Liver (tissue), 9 donors: ENCODE data around the gene TXN. TPM values are rescaled to one million over a fixed set of nuclear protein-coding genes. Genes with fewer than 3 reads are reported as not detected.

Experiments
- DNase-seq: peaks from one replicate; pipeline ENCODE4 v3.0.0-alpha.2; 2017; ENCODE audit warnings: low spot score
- H3K27ac ChIP-seq, 2 donors: one replicate each; pipeline ENCODE4 v1.7.0; 2013; ENCODE audit warnings: inconsistent platforms in 2 of 2, low read length in 2 of 2, control low read depth in 1 of 2, low read depth in 1 of 2, mild to moderate bottlenecking in 1 of 2
- H3K27me3 ChIP-seq, 4 donors: one replicate each; pipeline versions ENCODE4 v1.6.1 to v1.7.0; 2013; ENCODE audit warnings: low read length in 3 of 4, inconsistent platforms in 1 of 4, mild to moderate bottlenecking in 1 of 4, moderate library complexity in 1 of 4; ENCODE audit not compliant: control insufficient read depth in 4 of 4, insufficient read depth in 4 of 4
- H3K36me3 ChIP-seq, 4 donors: one replicate each; pipeline versions ENCODE4 v1.6.1 to v1.7.0; 2013; ENCODE audit warnings: low read length in 3 of 4, mild to moderate bottlenecking in 3 of 4, low read depth in 1 of 4, moderate library complexity in 1 of 4; ENCODE audit not compliant: control insufficient read depth in 4 of 4, insufficient read depth in 3 of 4
- H3K4me1 ChIP-seq, 4 donors: one replicate each; pipeline versions ENCODE4 v1.6.1 to v1.7.0; 2013; ENCODE audit warnings: low read length in 3 of 4, mild to moderate bottlenecking in 3 of 4, moderate library complexity in 1 of 4; ENCODE audit not compliant: control insufficient read depth in 4 of 4, insufficient read depth in 4 of 4
- H3K4me3 ChIP-seq, 3 donors: one replicate each; pipeline versions ENCODE4 v1.6.1 to v1.7.0; 2013; ENCODE audit warnings: low read length in 3 of 3, control low read depth in 1 of 3, low read depth in 1 of 3, mild to moderate bottlenecking in 1 of 3
- H3K9ac ChIP-seq, 2 donors: one replicate each; pipeline ENCODE4 v1.7.0; 2013; ENCODE audit warnings: low read length in 2 of 2, mild to moderate bottlenecking in 2 of 2, moderate library complexity in 2 of 2, control low read depth in 1 of 2, low read depth in 1 of 2
- H3K9me3 ChIP-seq, 4 donors: one replicate each; pipeline versions ENCODE4 v1.6.1 to v1.7.0; 2013; ENCODE audit warnings: low read length in 3 of 4; ENCODE audit not compliant: control insufficient read depth in 4 of 4
- ATF3 ChIP-seq: IDR thresholded peaks from 2 replicates; pipeline ENCODE4 v1.6.1; 2016; ENCODE audit warnings: antibody characterized with exemption
- EGR1 ChIP-seq, 2 donors: IDR thresholded peaks; 2 replicates each; pipeline ENCODE4 v1.6.1; 2016 to 2018; ENCODE audit warnings: antibody characterized with exemption in 2 of 2, low read depth in 2 of 2
- FOXA1 ChIP-seq: IDR thresholded peaks from 2 replicates; pipeline ENCODE4 v1.6.1; 2016; ENCODE audit warnings: antibody characterized with exemption
- FOXA2 ChIP-seq: IDR thresholded peaks from 2 replicates; pipeline ENCODE4 v1.6.1; 2016; ENCODE audit warnings: antibody characterized with exemption
- GABPA ChIP-seq, 2 donors: IDR thresholded peaks in 1 of 2; conservative IDR thresholded peaks in 1 of 2; 2 replicates each; pipeline ENCODE4 v1.6.1; 2016; ENCODE audit warnings: antibody characterized with exemption in 2 of 2, mild to moderate bottlenecking in 1 of 2, moderate library complexity in 1 of 2
- HNF4A ChIP-seq, 2 donors: conservative IDR thresholded peaks; 2 replicates each; pipeline ENCODE4 v1.6.1; 2016; ENCODE audit warnings: antibody characterized with exemption in 2 of 2, mild to moderate bottlenecking in 2 of 2
- HNF4G ChIP-seq: IDR thresholded peaks from 2 replicates; pipeline ENCODE4 v1.6.1; 2016; ENCODE audit warnings: antibody characterized with exemption
- JUND ChIP-seq, 2 donors: IDR thresholded peaks; 2 replicates each; pipeline ENCODE4 v1.6.1; 2016; ENCODE audit warnings: antibody characterized with exemption in 2 of 2
- NR2F2 ChIP-seq: IDR thresholded peaks from 2 replicates; pipeline ENCODE4 v1.6.1; 2016; ENCODE audit warnings: antibody characterized with exemption
- RAD21 ChIP-seq, 2 donors: IDR thresholded peaks; 2 replicates each; pipeline ENCODE4 v1.6.1; 2016; ENCODE audit warnings: antibody characterized with exemption in 2 of 2, mild to moderate bottlenecking in 2 of 2
- RXRA ChIP-seq, 2 donors: IDR thresholded peaks; 2 replicates each; pipeline ENCODE4 v1.6.1; 2017 to 2018; ENCODE audit warnings: antibody characterized with exemption in 2 of 2, mild to moderate bottlenecking in 1 of 2
- SP1 ChIP-seq: IDR thresholded peaks from 2 replicates; pipeline ENCODE4 v1.6.1; 2018; ENCODE audit warnings: antibody characterized with exemption, mild to moderate bottlenecking
- YY1 ChIP-seq: IDR thresholded peaks from 2 replicates; pipeline ENCODE4 v1.6.1; 2016; ENCODE audit warnings: antibody characterized with exemption, mild to moderate bottlenecking
- ZBTB33 ChIP-seq: IDR thresholded peaks from 2 replicates; pipeline ENCODE4 v1.6.1; 2016; ENCODE audit warnings: antibody characterized with exemption
- WGBS: extraction: QIAGEN DNeasy Blood & Tissue Kit; methylation state at CpG from one replicate; pipeline ENCODE4 v1.1.7; 2013; 5-methylcytosine and 5-hydroxymethylcytosine counted together
- polyA plus RNA-seq, 2 donors: library from polyadenylated mRNA; stranded (reverse) in 1 of 2; unstranded in 1 of 2; fragments of 200-250 nt in 1 of 2; fragments of >200 nt in 1 of 2; fragmentation: Nextera tagmentation in 1 of 2; extraction: Ambion mirVana in 1 of 2; gene quantifications; one replicate each; pipeline versions ENCODE4 v1.2.1 to v1.2.3, GENCODE V29; 2013 to 2015
- total RNA-seq, 2 donors: library from RNA; depleted of rRNA; stranded (reverse); fragments of >200 nt; gene quantifications; one replicate each; pipeline ENCODE4 v1.2.3, GENCODE V29; 2014
- TF ChIP-seq, protein P1 (sequence below): fragments of 150-350 bp; IDR thresholded peaks from 2 replicates; pipeline ENCODE4 v1.5.1; 2017; ENCODE audit warnings: improper control_type of control experiment, low read depth, low read length; ENCODE audit not compliant: missing input control
- TF ChIP-seq, protein P2 (sequence below): IDR thresholded peaks from 2 replicates; pipeline ENCODE4 v1.6.1; 2016; ENCODE audit warnings: antibody characterized with exemption, mild to moderate bottlenecking
- TF ChIP-seq, protein P3 (sequence below): IDR thresholded peaks from 2 replicates; pipeline ENCODE4 v1.6.1; 2016; ENCODE audit warnings: antibody characterized with exemption
- donor health status: healthy.
- donor health status: healthy.
- donor health status: healthy.
- donor health status: healthy.
- donor health status: healthy.

TXN gene
- total and polyA plus RNA-seq, 4 donors = 65.4 to 400 (median 147) TPM

DNA sequence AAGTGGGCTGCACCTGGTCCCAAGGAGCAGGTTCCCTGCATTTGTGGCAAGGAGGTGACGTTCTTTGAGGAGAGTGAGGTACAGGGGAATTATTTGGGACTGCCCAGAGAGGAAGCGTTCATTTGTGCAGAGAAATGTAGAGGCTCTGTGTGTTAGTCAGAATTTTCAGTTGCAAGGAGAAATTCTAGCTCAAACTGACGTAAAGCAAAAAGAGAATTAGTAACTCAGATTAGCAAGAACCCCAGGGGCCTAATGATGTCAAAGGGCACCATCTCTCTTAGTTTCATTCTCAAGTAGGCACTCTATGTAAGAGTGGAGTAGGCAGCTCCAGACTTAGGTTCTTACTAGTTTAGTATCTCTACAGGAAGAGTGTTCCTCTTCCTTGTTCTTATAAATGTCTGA, 2.4 kb upstream of the TXN start:
- Histone ChIP-seq H3K27me3 (no peaks in the 10 kb centered on the region), H3K9ac (no peak overlapping the region), H3K4me1 (peaks cover 0 to 28% (median 18%) of the 10 kb centered on the region in 4 donors), H3K27ac (no peak overlapping the region), H3K9me3 (no peaks in the 10 kb centered on the region), H3K4me3 (no peak overlapping the region), H3K36me3 (no peaks in the 10 kb centered on the region)
- WGBS = 94% methylated on average over 3 of the region's 3 CpGs
- TF ChIP-seq FOXA2 (no peak), JUND (IDR thresholded peaks at IDR 0.05) (no peak), EGR1 (IDR thresholded peaks at IDR 0.05; ENCODE audit: low read depth in 2 of 2) (no peak), RAD21 (IDR thresholded peaks at IDR 0.05) (no peak), RXRA (IDR thresholded peaks at IDR 0.05) (no peak), FOXA1 (no peak), HNF4A (conservative IDR thresholded peaks at IDR 0.05) (no peak)
- no peak for DNase-seq

DNA sequence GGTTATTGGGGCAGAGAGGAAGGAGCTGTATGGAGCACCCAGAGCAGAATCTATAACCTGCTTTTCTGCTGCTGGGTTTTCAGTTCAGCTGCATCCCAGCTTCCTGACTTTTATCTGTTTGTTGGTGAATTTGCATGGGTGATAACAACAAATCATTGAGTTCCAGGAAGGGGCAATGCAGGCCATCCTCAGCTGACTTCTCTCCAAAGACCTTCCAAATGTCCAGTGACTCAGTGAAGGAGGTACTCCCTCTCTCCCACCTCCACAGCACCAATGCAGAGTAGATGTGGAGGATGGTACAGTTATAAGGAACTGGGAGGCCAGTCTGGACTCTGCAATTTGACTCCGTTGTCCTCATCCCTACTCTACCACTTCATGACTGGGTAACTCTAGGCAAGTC, 1.6 kb upstream of the TXN start:
- peak overlapping the region in 2 of 3 donors; percentile 59 to 94 for H3K4me3 ChIP-seq
- H3K27me3 ChIP-seq = no peaks in the 10 kb centered on the region
- peak overlapping the region; percentile 92 to 96 for H3K27ac ChIP-seq
- peaks cover 0 to 36% (median 20%) of the 10 kb centered on the region in 4 donors for H3K4me1 ChIP-seq
- no peaks in the 10 kb centered on the region for H3K9me3 ChIP-seq
- WGBS = 95% methylated on average over 1 of the region's 1 CpG
- no peak for TF ChIP-seq NR2F2
- no peak for TF ChIP-seq ZBTB33
- no peak for TF ChIP-seq HNF4A (conservative IDR thresholded peaks at IDR 0.05)
- TF ChIP-seq SP1 = no peak
- no peak for TF ChIP-seq FOXA2
- no peak for TF ChIP-seq HNF4G
- TF ChIP-seq YY1 = no peak
- TF ChIP-seq ATF3 = no peak
- no peak for TF ChIP-seq RXRA (IDR thresholded peaks at IDR 0.05)
- TF ChIP-seq, protein P1, sequence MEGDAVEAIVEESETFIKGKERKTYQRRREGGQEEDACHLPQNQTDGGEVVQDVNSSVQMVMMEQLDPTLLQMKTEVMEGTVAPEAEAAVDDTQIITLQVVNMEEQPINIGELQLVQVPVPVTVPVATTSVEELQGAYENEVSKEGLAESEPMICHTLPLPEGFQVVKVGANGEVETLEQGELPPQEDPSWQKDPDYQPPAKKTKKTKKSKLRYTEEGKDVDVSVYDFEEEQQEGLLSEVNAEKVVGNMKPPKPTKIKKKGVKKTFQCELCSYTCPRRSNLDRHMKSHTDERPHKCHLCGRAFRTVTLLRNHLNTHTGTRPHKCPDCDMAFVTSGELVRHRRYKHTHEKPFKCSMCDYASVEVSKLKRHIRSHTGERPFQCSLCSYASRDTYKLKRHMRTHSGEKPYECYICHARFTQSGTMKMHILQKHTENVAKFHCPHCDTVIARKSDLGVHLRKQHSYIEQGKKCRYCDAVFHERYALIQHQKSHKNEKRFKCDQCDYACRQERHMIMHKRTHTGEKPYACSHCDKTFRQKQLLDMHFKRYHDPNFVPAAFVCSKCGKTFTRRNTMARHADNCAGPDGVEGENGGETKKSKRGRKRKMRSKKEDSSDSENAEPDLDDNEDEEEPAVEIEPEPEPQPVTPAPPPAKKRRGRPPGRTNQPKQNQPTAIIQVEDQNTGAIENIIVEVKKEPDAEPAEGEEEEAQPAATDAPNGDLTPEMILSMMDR = no peak
- no peak for TF ChIP-seq RAD21 (IDR thresholded peaks at IDR 0.05)
- TF ChIP-seq, protein P2, sequence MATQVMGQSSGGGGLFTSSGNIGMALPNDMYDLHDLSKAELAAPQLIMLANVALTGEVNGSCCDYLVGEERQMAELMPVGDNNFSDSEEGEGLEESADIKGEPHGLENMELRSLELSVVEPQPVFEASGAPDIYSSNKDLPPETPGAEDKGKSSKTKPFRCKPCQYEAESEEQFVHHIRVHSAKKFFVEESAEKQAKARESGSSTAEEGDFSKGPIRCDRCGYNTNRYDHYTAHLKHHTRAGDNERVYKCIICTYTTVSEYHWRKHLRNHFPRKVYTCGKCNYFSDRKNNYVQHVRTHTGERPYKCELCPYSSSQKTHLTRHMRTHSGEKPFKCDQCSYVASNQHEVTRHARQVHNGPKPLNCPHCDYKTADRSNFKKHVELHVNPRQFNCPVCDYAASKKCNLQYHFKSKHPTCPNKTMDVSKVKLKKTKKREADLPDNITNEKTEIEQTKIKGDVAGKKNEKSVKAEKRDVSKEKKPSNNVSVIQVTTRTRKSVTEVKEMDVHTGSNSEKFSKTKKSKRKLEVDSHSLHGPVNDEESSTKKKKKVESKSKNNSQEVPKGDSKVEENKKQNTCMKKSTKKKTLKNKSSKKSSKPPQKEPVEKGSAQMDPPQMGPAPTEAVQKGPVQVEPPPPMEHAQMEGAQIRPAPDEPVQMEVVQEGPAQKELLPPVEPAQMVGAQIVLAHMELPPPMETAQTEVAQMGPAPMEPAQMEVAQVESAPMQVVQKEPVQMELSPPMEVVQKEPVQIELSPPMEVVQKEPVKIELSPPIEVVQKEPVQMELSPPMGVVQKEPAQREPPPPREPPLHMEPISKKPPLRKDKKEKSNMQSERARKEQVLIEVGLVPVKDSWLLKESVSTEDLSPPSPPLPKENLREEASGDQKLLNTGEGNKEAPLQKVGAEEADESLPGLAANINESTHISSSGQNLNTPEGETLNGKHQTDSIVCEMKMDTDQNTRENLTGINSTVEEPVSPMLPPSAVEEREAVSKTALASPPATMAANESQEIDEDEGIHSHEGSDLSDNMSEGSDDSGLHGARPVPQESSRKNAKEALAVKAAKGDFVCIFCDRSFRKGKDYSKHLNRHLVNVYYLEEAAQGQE = no peak
- TF ChIP-seq JUND (IDR thresholded peaks at IDR 0.05) = no peak
- no peak for TF ChIP-seq GABPA (IDR thresholded peaks at IDR 0.05 in 1 of 2, conservative IDR thresholded peaks at IDR 0.05 in 1 of 2)
- TF ChIP-seq, protein P3, sequence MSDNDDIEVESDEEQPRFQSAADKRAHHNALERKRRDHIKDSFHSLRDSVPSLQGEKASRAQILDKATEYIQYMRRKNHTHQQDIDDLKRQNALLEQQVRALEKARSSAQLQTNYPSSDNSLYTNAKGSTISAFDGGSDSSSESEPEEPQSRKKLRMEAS = no peak
- no peak for TF ChIP-seq EGR1 (IDR thresholded peaks at IDR 0.05; ENCODE audit: low read depth in 2 of 2)
- no peak for DNase-seq
- H3K36me3 ChIP-seq = no peaks in the 10 kb centered on the region
- H3K9ac ChIP-seq = peak overlapping the region in 1 of 2 donors; percentile 47
